Ascending aorta (tissue), 2 donors: ENCODE results near the gene SRSF8. TPM values are rescaled to one million over a fixed set of nuclear protein-coding genes. Genes with fewer than 3 reads are reported as not detected.

Experiments used
- DNase-seq, 2 donors: peaks; one replicate each; pipeline ENCODE4 v3.0.0-alpha.2; 2019; ENCODE audit warnings: low spot score in 2 of 2
- H3K27ac ChIP-seq, 2 donors: fragments of 200-600 bp; sonication (generic); one replicate each; pipeline ENCODE4 v1.5.1; 2016 to 2017; ENCODE audit warnings: mild to moderate bottlenecking in 1 of 2
- H3K27me3 ChIP-seq: fragments of 200-600 bp; sonication (generic); one replicate; pipeline ENCODE4 v1.5.1; 2017
- H3K36me3 ChIP-seq, 2 donors: fragments of 200-600 bp; sonication (generic); one replicate each; pipeline ENCODE4 v1.5.1; 2016
- H3K4me1 ChIP-seq, 2 donors: fragments of 200-600 bp; sonication (generic); one replicate each; pipeline ENCODE4 v1.5.1; 2016 to 2017; ENCODE audit warnings: mild to moderate bottlenecking in 1 of 2
- H3K4me3 ChIP-seq, 2 donors: fragments of 200-600 bp; sonication (generic); one replicate each; pipeline ENCODE4 v1.5.1; 2016 to 2017; ENCODE audit warnings: mild to moderate bottlenecking in 1 of 2
- H3K9me3 ChIP-seq, 2 donors: fragments of 200-600 bp; sonication (generic); one replicate each; pipeline ENCODE4 v1.5.1; 2016
- intact Hi-C: fragments of 100-400 bp; cut with DNase I; formaldehyde crosslinking; loops from one replicate; pipeline ENCODE4 v1.15.1; 2023
- total RNA-seq: library from RNA; depleted of rRNA; stranded (reverse); fragments of >200 nt; gene quantifications from one replicate; pipeline ENCODE4 v1.1.0, GENCODE V29; 2016
- TF ChIP-seq, protein P1 (sequence below), 3 experiments: fragments of 200-600 bp in 2 of 3; fragments of 450-650 bp in 1 of 3; sonication (generic) in 2 of 3; IDR thresholded peaks; one replicate each; pipeline ENCODE4 v1.5.1; 2016 to 2019; ENCODE audit warnings: antibody characterized with exemption in 3 of 3, mild to moderate bottlenecking in 1 of 3, moderate library complexity in 1 of 3

SRSF8 gene
- total RNA-seq, 1 donor from 2014 or later, result 42.0 TPM

DNA sequence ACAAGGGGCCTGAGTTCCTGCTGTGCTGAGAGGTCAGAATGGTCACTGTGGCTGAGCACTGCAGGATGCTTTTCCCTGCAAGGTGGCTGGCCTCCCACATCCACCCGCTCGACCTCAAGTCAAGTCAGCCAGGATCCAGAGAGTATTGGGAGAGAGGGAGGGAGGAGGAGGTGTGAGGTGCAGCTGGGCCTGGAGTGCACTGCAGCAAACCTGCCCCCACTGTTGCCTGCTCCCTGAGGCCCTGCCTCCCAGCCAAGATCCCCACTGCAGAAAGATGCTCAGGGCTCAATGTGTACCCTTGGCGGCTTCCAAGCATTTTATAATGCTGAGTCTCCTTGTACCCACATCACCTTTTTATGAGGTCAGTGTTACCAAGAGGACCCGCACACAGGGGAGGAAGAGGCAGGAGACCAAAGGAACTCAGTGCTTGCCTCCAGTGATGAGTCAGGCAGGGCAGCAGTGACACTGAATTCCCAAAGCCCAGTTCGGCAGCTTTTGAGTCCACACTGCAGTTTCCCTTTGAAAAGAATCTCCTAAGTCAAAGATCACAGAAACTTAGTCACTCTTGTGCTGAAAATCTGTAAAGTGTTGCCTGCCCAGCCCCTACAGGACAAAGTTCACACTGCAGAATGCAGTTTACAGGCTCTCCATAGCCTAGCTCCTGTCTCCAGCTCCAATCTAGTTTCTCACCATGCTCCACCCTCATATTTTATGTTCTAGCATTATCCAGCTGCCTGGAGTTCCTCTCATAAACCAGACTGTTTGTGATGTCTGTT lies 26.0 kb downstream of the SRSF8 start:
- TF ChIP-seq, protein P1, sequence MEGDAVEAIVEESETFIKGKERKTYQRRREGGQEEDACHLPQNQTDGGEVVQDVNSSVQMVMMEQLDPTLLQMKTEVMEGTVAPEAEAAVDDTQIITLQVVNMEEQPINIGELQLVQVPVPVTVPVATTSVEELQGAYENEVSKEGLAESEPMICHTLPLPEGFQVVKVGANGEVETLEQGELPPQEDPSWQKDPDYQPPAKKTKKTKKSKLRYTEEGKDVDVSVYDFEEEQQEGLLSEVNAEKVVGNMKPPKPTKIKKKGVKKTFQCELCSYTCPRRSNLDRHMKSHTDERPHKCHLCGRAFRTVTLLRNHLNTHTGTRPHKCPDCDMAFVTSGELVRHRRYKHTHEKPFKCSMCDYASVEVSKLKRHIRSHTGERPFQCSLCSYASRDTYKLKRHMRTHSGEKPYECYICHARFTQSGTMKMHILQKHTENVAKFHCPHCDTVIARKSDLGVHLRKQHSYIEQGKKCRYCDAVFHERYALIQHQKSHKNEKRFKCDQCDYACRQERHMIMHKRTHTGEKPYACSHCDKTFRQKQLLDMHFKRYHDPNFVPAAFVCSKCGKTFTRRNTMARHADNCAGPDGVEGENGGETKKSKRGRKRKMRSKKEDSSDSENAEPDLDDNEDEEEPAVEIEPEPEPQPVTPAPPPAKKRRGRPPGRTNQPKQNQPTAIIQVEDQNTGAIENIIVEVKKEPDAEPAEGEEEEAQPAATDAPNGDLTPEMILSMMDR (IDR thresholded peaks at IDR 0.05), result peak; percentile 13 to 34 (median 23)
- H3K36me3 ChIP-seq, result no peaks in the 10 kb centered on the region
- H3K4me3 ChIP-seq, result no peak overlapping the region
- H3K27me3 ChIP-seq, result no peaks in the 10 kb centered on the region
- peaks cover 13 to 42% of the 10 kb centered on the region in 2 donors for H3K4me1 ChIP-seq
- no peak overlapping the region for H3K27ac ChIP-seq
- H3K9me3 ChIP-seq, result no peaks in the 10 kb centered on the region
- no peak for DNase-seq
- intact Hi-C loops, result loop anchor here (5.0 to 10.0 kb wide), 2 partner anchors 120 to 298 kb away; partner anchors contain the start of genes CWC15 and KDM4D

DNA sequence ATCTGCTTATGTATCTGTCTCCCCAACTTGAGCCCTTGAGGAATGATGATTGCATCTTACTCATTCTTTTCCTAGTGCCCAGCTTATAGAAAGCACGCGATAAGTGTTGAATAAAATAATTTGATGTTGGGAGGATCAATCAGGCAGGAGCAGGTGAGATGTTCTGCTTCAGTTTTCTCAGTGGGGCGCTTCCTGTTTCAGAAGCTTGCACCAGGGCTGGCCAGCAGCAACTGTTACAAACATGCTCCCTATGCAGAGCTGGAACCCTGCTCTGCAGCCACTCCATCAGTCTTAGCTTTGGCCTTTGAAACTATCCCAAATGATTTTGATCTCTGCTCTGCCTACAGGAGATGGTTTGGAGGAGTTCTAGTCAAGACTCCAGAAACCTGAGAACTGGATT lies 26.8 kb downstream of the SRSF8 start:
- intact Hi-C loops, result loop anchor here (5.0 to 10.0 kb wide), 2 partner anchors 121 to 299 kb away; partner anchors contain the start of genes CWC15 and KDM4D
- DNase-seq, result no peak
- Histone ChIP-seq H3K36me3 (no peaks in the 10 kb centered on the region), H3K4me3 (no peak overlapping the region), H3K4me1 (peaks cover 13 to 42% of the 10 kb centered on the region in 2 donors), H3K27ac (no peak overlapping the region), H3K9me3 (no peaks in the 10 kb centered on the region), H3K27me3 (no peaks in the 10 kb centered on the region)
- TF ChIP-seq, protein P1 (IDR thresholded peaks at IDR 0.05), result no peak

DNA sequence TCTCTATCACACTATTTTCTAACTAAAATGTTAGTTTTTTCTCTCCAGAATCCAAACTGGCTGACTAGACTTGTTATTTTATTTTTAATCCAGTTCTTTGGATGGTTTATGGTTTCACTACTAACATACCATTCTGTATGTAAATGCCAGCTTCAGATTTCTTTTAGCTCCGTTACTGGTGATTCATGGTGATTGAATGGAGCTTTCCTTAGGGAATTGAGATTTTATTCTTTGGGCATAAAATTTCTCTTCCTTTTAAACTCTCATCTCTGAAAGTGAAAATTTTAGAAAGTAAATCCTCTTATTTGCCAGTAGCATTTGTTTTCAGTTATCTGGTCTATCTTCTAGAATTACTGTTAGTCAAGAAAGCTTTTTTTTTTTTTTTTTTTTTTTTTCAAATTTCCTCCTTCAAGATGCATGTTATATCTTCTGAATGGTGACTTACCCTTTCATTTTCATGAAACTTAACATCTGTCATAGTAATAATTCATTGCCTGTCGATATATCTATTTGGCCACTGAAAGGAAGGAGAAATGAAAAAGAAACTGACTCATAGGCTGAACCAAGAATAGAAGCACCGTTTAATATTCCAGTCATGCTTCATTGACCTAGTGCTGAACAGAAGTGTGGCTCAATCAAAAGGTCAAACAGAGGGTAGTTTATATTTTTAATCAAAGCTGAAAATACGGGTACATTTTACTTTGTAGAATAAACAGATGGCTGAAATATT lies 29.3 kb downstream of the SRSF8 start:
- no peak for DNase-seq
- Histone ChIP-seq H3K36me3 (no peaks in the 10 kb centered on the region), H3K27ac (peak overlapping the region; percentile 53 to 61), H3K4me1 (peaks cover 11 to 31% of the 10 kb centered on the region in 2 donors), H3K9me3 (no peaks in the 10 kb centered on the region), H3K4me3 (no peak overlapping the region), H3K27me3 (no peaks in the 10 kb centered on the region)
- intact Hi-C loops, result loop anchor here (10.0 kb wide), 1 partner anchor 301 kb away; no protein-coding TSS in a partner anchor
- TF ChIP-seq, protein P1 (IDR thresholded peaks at IDR 0.05), result no peak

DNA sequence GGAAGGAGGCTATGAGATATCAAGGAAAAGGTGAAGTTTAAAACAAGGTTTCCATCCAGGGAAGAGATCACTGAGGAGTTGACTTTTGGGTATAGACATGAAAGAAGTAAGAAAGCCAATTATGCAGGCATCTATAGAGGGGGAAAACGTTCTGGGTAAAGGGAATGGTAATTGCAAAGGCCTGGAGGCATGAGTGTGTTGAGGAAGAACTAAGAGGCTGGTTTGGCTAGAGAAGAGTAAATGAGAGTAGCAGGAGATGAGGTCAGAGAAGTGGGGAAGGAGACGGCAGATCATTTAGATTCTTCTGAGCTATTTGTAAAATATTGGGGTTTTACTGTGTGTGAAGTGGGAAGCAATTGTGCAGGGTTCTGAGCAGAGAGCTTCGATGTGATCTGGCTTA lies 30.5 kb downstream of the SRSF8 start:
- TF ChIP-seq, protein P1 (IDR thresholded peaks at IDR 0.05), result no peak

DNA sequence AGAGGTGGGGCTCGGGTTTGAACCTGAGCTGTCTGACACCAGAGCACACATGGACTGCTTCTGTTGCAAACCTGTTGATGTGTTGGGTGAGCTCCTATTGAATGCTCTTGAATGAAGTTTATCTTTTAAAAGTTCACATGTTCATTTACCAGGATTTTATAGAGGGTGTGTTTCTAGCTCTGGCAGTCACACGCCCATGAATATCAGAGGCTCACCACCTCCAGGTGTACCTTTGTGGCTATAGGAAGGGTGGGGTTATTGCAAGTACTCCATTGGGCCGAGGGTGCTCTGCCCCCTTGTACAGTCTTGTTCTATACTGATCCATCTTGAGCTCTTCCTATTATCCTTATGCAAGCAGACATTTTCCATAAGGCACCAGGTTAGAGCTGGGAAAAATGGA lies 32.1 kb downstream of the SRSF8 start:
- H3K4me1 ChIP-seq, result peaks cover 5 to 11% of the 10 kb centered on the region in 2 donors
- no peak overlapping the region for H3K27ac ChIP-seq
- TF ChIP-seq, protein P1 (IDR thresholded peaks at IDR 0.05), result no peak
- H3K27me3 ChIP-seq, result no peaks in the 10 kb centered on the region
- no peaks in the 10 kb centered on the region for H3K36me3 ChIP-seq
- intact Hi-C loops, result loop anchor here (10.0 kb wide), 1 partner anchor 304 kb away; no protein-coding TSS in a partner anchor
- no peak overlapping the region for H3K4me3 ChIP-seq
- no peak for DNase-seq
- H3K9me3 ChIP-seq, result no peaks in the 10 kb centered on the region

More for the DNA sequence above, 30.5 kb downstream of the SRSF8 start:
- H3K36me3 ChIP-seq, result no peaks in the 10 kb centered on the region
- no peaks in the 10 kb centered on the region for H3K27me3 ChIP-seq
- no peak for DNase-seq
- intact Hi-C loops, result loop anchor here (10.0 kb wide), 1 partner anchor 302 kb away; no protein-coding TSS in a partner anchor
- H3K4me1 ChIP-seq, result peaks cover 10 to 24% of the 10 kb centered on the region in 2 donors
- H3K9me3 ChIP-seq, result no peaks in the 10 kb centered on the region
- no peak overlapping the region for H3K4me3 ChIP-seq
- H3K27ac ChIP-seq, result peak overlapping the region in 1 of 2 donors; percentile 53
